Activated B cell treated with CpG ODN at 0.5 μM for 24 hours (primary cell): ENCODE data around the gene KIAA0232. TPM values are rescaled to one million over a fixed set of nuclear protein-coding genes. Genes with fewer than 3 reads are reported as not detected.
"Not testable (repeated sequence)": the region's sequence is repeated elsewhere in the genome, so short reads cannot be mapped to it uniquely, and the experiment has no call there.

ENCODE experiments used
- ATAC-seq: fragments of 200-7000 bp; cut with Tn5 transposase; one replicate; pipeline ENCODE4 v1.10.0; 2021; ENCODE audit warnings: low read depth, mild to moderate bottlenecking, moderate library complexity
- CTCF ChIA-PET: fragments of 350-600 bp; sonication (Branson Sonifier 250); formaldehyde crosslinking; loops from one replicate; lab custom pipeline; 2021; ENCODE audit warnings: antibody characterized with exemption; lab: Charles Lee
- POLR2A ChIA-PET: fragments of 350-600 bp; sonication (Branson Sonifier 250); formaldehyde crosslinking; loops from one replicate; lab custom pipeline; 2021; ENCODE audit warnings: antibody characterized with exemption; lab: Charles Lee
- DNase-seq: peaks from one replicate; pipeline ENCODE4 v3.0.0; 2022
- H3K27ac Mint-ChIP-seq: one replicate; pipeline ENCODE4 v1.8.0; 2020; ENCODE audit warnings: mixed read lengths
- H3K27me3 Mint-ChIP-seq: one replicate; pipeline ENCODE4 v1.8.0; 2021; ENCODE audit warnings: mixed read lengths
- H3K36me3 Mint-ChIP-seq: one replicate; pipeline ENCODE4 v1.8.0; 2021; ENCODE audit warnings: low read depth, mixed read lengths
- H3K4me1 Mint-ChIP-seq: one replicate; pipeline ENCODE4 v1.8.0; 2021; ENCODE audit warnings: mixed read lengths
- H3K4me3 Mint-ChIP-seq: one replicate; pipeline ENCODE4 v1.8.0; 2020; ENCODE audit warnings: mild to moderate bottlenecking, mixed read lengths
- H3K9me3 Mint-ChIP-seq: one replicate; pipeline ENCODE4 v1.8.0; 2020; ENCODE audit warnings: mixed read lengths
- intact Hi-C: fragments of 100-400 bp; cut with micrococcal nuclease; formaldehyde crosslinking; loops from one replicate; pipeline ENCODE4 v1.15.1; 2024
- total RNA-seq: library from RNA; stranded (reverse); gene quantifications from 2 replicates; pipeline ENCODE4 v1.2.3, GENCODE V29; 2022
- TF ChIP-seq, protein P1 (sequence below): fragments of 200-600 bp; IDR thresholded peaks from one replicate; pipeline ENCODE4 v1.8.0; 2022; ENCODE audit warnings: antibody characterized with exemption, mild to moderate bottlenecking

KIAA0232 gene
- total RNA-seq, 1 donor from 2014 or later, result 15.5 TPM

- no peaks in the 10 kb centered on the region for H3K4me1 Mint-ChIP-seq
- intact Hi-C loops, result no loop called here
- no peak overlapping the region for H3K27ac Mint-ChIP-seq
- H3K27me3 Mint-ChIP-seq, result peaks cover 2% of the 10 kb centered on the region
- DNase-seq, result no peak
- H3K9me3 Mint-ChIP-seq, result no peaks in the 10 kb centered on the region
- H3K36me3 Mint-ChIP-seq, result no peaks in the 10 kb centered on the region
- H3K4me3 Mint-ChIP-seq, result no peak overlapping the region
- ATAC-seq, result no peak
- CTCF ChIA-PET, result no interaction called here
- POLR2A ChIA-PET, result no interaction called here
- TF ChIP-seq, protein P1, sequence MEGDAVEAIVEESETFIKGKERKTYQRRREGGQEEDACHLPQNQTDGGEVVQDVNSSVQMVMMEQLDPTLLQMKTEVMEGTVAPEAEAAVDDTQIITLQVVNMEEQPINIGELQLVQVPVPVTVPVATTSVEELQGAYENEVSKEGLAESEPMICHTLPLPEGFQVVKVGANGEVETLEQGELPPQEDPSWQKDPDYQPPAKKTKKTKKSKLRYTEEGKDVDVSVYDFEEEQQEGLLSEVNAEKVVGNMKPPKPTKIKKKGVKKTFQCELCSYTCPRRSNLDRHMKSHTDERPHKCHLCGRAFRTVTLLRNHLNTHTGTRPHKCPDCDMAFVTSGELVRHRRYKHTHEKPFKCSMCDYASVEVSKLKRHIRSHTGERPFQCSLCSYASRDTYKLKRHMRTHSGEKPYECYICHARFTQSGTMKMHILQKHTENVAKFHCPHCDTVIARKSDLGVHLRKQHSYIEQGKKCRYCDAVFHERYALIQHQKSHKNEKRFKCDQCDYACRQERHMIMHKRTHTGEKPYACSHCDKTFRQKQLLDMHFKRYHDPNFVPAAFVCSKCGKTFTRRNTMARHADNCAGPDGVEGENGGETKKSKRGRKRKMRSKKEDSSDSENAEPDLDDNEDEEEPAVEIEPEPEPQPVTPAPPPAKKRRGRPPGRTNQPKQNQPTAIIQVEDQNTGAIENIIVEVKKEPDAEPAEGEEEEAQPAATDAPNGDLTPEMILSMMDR, result no peak
These were observed 30.1 kb upstream of the KIAA0232 start for GRCh38 chr4:6752486-6752829.

DNA sequence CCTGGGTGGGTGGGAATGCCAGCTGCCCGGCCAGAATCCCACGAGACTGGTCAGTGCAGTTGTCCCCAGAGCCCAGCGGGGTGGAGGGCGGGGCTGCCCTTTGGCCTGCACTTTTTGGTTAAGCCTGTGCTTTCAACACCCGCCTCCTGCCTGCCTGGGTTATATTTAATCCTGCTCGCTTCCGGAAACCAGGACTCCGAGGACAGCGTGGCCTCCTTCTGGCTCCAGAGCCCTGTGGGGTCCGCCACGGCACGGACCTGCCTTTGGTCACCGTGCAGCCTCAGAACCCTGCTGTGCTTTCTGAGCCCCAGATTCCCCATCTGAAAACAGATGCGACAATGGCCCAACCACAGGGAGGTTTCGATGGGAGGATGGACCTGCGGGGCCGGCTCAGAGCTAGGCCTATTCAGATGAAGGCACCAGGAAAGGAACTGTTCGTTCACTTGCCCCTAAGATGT is 29.4 kb upstream of the KIAA0232 start:
- Mint-ChIP-seq H3K27me3 (peaks cover 2% of the 10 kb centered on the region), H3K4me1 (no peaks in the 10 kb centered on the region), H3K27ac (no peak overlapping the region), H3K36me3 (no peaks in the 10 kb centered on the region), H3K4me3 (no peak overlapping the region), H3K9me3 (no peaks in the 10 kb centered on the region)
- intact Hi-C loops, result no loop called here
- CTCF ChIA-PET, result no interaction called here
- TF ChIP-seq, protein P1, result no peak
- DNase-seq (no peak), ATAC-seq (no peak)
- POLR2A ChIA-PET, result no interaction called here

- DNase-seq, result no peak
- ChIA-PET POLR2A (no interaction called here), CTCF (no interaction called here)
- no peak overlapping the region for H3K27ac Mint-ChIP-seq
- ATAC-seq, result no peak
- H3K27me3 Mint-ChIP-seq, result peaks cover 2% of the 10 kb centered on the region
- TF ChIP-seq, protein P1, result no peak
- no peaks in the 10 kb centered on the region for H3K9me3 Mint-ChIP-seq
- intact Hi-C loops, result no loop called here
- no peaks in the 10 kb centered on the region for H3K36me3 Mint-ChIP-seq
- no peaks in the 10 kb centered on the region for H3K4me1 Mint-ChIP-seq
- no peak overlapping the region for H3K4me3 Mint-ChIP-seq
These were observed 28.6 kb upstream of the KIAA0232 start for GRCh38 chr4:6753891-6754290.

GRCh38 chr4:6754481-6755087 is 27.9 kb upstream of the KIAA0232 start:
- Mint-ChIP-seq H3K36me3 (no peaks in the 10 kb centered on the region), H3K4me3 (no peak overlapping the region), H3K4me1 (no peaks in the 10 kb centered on the region), H3K9me3 (no peaks in the 10 kb centered on the region), H3K27me3 (peaks cover 2% of the 10 kb centered on the region), H3K27ac (no peak overlapping the region)
- no peak for DNase-seq
- POLR2A ChIA-PET, result no interaction called here
- TF ChIP-seq, protein P1, result no peak
- no peak for ATAC-seq
- intact Hi-C loops, result no loop called here
- CTCF ChIA-PET, result no interaction called here

DNA sequence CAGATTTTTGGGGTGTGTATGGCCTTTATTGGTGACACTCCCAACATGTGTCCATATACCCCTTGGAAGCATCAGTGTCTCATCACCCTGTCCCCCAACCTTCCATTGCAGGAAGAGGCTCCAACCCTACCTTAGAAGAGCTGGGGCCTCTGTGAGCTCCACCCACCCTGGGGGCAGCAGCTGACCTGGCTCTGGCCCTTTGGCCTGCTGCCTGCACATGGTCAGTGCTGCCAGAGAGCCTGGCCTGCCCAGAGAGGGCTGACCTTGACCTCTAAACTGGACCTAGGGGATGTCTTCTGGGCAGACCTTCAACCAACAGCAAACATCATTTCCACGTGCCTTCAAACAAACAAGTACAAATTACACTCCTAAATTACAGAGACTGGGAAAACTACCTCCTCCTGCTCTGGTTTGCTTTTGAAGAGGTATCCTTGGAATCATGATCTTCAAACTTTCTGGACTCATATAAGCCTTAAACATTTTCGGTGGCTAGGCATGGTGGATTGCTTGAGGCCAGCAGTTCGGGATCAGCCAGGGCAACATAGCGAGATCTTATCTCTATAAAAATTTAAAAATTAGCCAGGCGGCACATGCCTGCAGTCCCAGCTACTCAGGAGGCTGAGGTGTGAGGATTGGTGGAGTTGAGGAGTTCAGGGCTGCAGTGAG is 27.3 kb upstream of the KIAA0232 start:
- TF ChIP-seq, protein P1, result no peak
- intact Hi-C loops, result no loop called here
- Mint-ChIP-seq H3K9me3 (no peaks in the 10 kb centered on the region), H3K36me3 (no peaks in the 10 kb centered on the region), H3K4me3 (no peak overlapping the region), H3K27me3 (peaks cover 2% of the 10 kb centered on the region), H3K27ac (no peak overlapping the region), H3K4me1 (no peaks in the 10 kb centered on the region)
- DNase-seq (no peak), ATAC-seq (no peak)
- POLR2A ChIA-PET, result no interaction called here
- CTCF ChIA-PET, result no interaction called here

DNA sequence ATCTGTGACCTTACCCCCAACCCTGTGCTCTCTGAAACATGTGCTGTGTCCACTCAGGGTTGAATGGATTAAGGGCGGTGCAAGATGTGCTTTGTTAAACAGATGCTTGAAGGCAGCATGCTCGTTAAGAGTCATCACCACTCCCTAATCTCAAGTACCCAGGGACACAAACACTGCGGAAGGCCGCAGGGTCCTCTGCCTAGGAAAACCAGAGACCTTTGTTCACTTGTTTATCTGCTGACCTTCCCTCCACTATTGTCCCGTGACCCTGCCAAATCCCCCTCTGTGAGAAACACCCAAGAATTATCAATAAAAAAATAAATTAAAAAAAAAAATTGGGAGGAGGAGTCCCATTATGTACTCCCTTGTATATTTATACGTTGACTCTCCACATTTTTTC is 26.2 kb upstream of the KIAA0232 start:
- H3K4me1 Mint-ChIP-seq, H3K4me3 Mint-ChIP-seq, H3K9me3 Mint-ChIP-seq, H3K27me3 Mint-ChIP-seq, DNase-seq, H3K27ac Mint-ChIP-seq, intact Hi-C loops, CTCF ChIA-PET, ATAC-seq, POLR2A ChIA-PET, H3K36me3 Mint-ChIP-seq: not testable (repeated sequence)
